Mammary epithelial cell (primary cell): ENCODE data around the gene ROBO1.

Experiments used
- EZH2 ChIP-seq: IDR thresholded peaks from 2 replicates; pipeline ENCODE4 v1.6.1; 2012; ENCODE audit warnings: low read length, inconsistent platforms, borderline replicate concordance
- TF ChIP-seq, protein P1 (sequence below), 2 donors: IDR thresholded peaks in 1 of 2; conservative IDR thresholded peaks in 1 of 2; 2 replicates each; pipeline ENCODE4 v1.5.1; 2011 to 2012; ENCODE audit warnings: inconsistent platforms in 2 of 2, low read length in 2 of 2, mild to moderate bottlenecking in 2 of 2, control low read depth in 1 of 2, low read depth in 1 of 2; ENCODE audit not compliant: insufficient read depth in 1 of 2; ENCODE audit errors: extremely low read depth in 1 of 2

DNA sequence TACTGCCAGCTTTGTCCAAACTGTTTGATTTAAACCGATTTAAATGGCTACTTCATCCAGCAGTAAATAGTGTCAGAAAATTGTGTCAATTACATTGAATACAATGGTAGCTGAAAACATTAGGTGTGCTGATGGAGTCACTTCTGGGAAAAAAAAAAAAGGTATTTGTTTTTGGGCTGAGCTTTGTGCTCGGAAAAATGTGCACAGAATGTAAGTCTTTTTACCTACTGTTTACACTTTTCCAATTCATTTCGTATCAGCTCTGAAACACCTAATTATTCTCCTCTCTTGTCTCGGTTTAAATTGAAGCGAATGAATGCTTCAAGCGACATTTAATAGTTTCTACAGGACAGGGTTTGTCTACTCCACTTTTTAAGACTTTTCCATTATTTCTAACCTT is 1078.4 kb downstream of the ROBO1 start:
- TF ChIP-seq, protein P1, sequence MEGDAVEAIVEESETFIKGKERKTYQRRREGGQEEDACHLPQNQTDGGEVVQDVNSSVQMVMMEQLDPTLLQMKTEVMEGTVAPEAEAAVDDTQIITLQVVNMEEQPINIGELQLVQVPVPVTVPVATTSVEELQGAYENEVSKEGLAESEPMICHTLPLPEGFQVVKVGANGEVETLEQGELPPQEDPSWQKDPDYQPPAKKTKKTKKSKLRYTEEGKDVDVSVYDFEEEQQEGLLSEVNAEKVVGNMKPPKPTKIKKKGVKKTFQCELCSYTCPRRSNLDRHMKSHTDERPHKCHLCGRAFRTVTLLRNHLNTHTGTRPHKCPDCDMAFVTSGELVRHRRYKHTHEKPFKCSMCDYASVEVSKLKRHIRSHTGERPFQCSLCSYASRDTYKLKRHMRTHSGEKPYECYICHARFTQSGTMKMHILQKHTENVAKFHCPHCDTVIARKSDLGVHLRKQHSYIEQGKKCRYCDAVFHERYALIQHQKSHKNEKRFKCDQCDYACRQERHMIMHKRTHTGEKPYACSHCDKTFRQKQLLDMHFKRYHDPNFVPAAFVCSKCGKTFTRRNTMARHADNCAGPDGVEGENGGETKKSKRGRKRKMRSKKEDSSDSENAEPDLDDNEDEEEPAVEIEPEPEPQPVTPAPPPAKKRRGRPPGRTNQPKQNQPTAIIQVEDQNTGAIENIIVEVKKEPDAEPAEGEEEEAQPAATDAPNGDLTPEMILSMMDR (conservative IDR thresholded peaks at IDR 0.05 in 1 of 2, IDR thresholded peaks at IDR 0.05 in 1 of 2; ENCODE audit: extremely low read depth in 1 of 2, insufficient read depth in 1 of 2, low read depth in 1 of 2, low read length in 2 of 2), result no peak
- no peak for TF ChIP-seq EZH2
